Measurements from ENCODE around the gene AFF2.

AFF2 gene

GRCh38 chrX:148611993-148612392 is 111.6 kb downstream of the AFF2 start:
- H3K27me3 ChIP-seq (ENCODE audit: control insufficient read depth, insufficient read depth, low read length): no peaks in the 10 kb centered on the region

GRCh38 chrX:148612431-148612830 is 112.0 kb downstream of the AFF2 start:
- Histone ChIP-seq H3K27me3 (ENCODE audit: control insufficient read depth, insufficient read depth, low read length) (no peaks in the 10 kb centered on the region), H3K9ac (ENCODE audit: low read depth, low read length) (no peak overlapping the region), H3K27ac (ENCODE audit: low read depth, low read length) (no peak overlapping the region), H3K36me3 (ENCODE audit: control insufficient read depth, insufficient read depth, low read length) (no peaks in the 10 kb centered on the region), H3K4me1 (ENCODE audit: control insufficient read depth, insufficient read depth, low read length) (peaks cover 27% of the 10 kb centered on the region), H3K9me3 (ENCODE audit: control insufficient read depth, insufficient read depth, low read length) (no peaks in the 10 kb centered on the region), H3K4me3 (ENCODE audit: low read depth, low read length) (no peak overlapping the region)

More at GRCh38 chrX:148611993-148612392, 111.6 kb downstream of the AFF2 start:
- Histone ChIP-seq H3K36me3 (ENCODE audit: control insufficient read depth, insufficient read depth, low read length) (no peaks in the 10 kb centered on the region), H3K9me3 (ENCODE audit: control insufficient read depth, insufficient read depth, low read length) (no peaks in the 10 kb centered on the region), H3K4me1 (ENCODE audit: control insufficient read depth, insufficient read depth, low read length) (peaks cover 27% of the 10 kb centered on the region), H3K4me3 (ENCODE audit: low read depth, low read length) (no peak overlapping the region), H3K27ac (ENCODE audit: low read depth, low read length) (no peak overlapping the region), H3K9ac (ENCODE audit: low read depth, low read length) (no peak overlapping the region)

- Histone ChIP-seq H3K9me3 (ENCODE audit: control insufficient read depth, insufficient read depth, low read length) (no peaks in the 10 kb centered on the region), H3K9ac (ENCODE audit: low read depth, low read length) (no peak overlapping the region), H3K4me1 (ENCODE audit: control insufficient read depth, insufficient read depth, low read length) (peaks cover 27% of the 10 kb centered on the region), H3K36me3 (ENCODE audit: control insufficient read depth, insufficient read depth, low read length) (no peaks in the 10 kb centered on the region), H3K4me3 (ENCODE audit: low read depth, low read length) (no peak overlapping the region), H3K27me3 (ENCODE audit: control insufficient read depth, insufficient read depth, low read length) (no peaks in the 10 kb centered on the region), H3K27ac (ENCODE audit: low read depth, low read length) (no peak overlapping the region)
Measured at GRCh38 chrX:148613636-148614035, 113.2 kb downstream of the AFF2 start.

- peaks cover 16% of the 10 kb centered on the region for H3K4me1 ChIP-seq (ENCODE audit: control insufficient read depth, insufficient read depth, low read length)
- no peaks in the 10 kb centered on the region for H3K27me3 ChIP-seq (ENCODE audit: control insufficient read depth, insufficient read depth, low read length)
- H3K4me3 ChIP-seq (ENCODE audit: low read depth, low read length): no peak overlapping the region
- no peak overlapping the region for H3K9ac ChIP-seq (ENCODE audit: low read depth, low read length)
- H3K27ac ChIP-seq (ENCODE audit: low read depth, low read length): no peak overlapping the region
- H3K9me3 ChIP-seq (ENCODE audit: control insufficient read depth, insufficient read depth, low read length): no peaks in the 10 kb centered on the region
- no peaks in the 10 kb centered on the region for H3K36me3 ChIP-seq (ENCODE audit: control insufficient read depth, insufficient read depth, low read length)
Measured at GRCh38 chrX:148615491-148615890, 115.1 kb downstream of the AFF2 start.

- no peaks in the 10 kb centered on the region for H3K36me3 ChIP-seq (ENCODE audit: control insufficient read depth, insufficient read depth, low read length)
- H3K9me3 ChIP-seq (ENCODE audit: control insufficient read depth, insufficient read depth, low read length): no peaks in the 10 kb centered on the region
- H3K9ac ChIP-seq (ENCODE audit: low read depth, low read length): no peak overlapping the region
- H3K27me3 ChIP-seq (ENCODE audit: control insufficient read depth, insufficient read depth, low read length): no peaks in the 10 kb centered on the region
- peaks cover 14% of the 10 kb centered on the region for H3K4me1 ChIP-seq (ENCODE audit: control insufficient read depth, insufficient read depth, low read length)
- no peak overlapping the region for H3K27ac ChIP-seq (ENCODE audit: low read depth, low read length)
- H3K4me3 ChIP-seq (ENCODE audit: low read depth, low read length): no peak overlapping the region
Measured at GRCh38 chrX:148618470-148619445, 118.3 kb downstream of the AFF2 start.

- Histone ChIP-seq H3K36me3 (ENCODE audit: control insufficient read depth, insufficient read depth, low read length) (no peaks in the 10 kb centered on the region), H3K9me3 (ENCODE audit: control insufficient read depth, insufficient read depth, low read length) (no peaks in the 10 kb centered on the region), H3K4me1 (ENCODE audit: control insufficient read depth, insufficient read depth, low read length) (peaks cover 3% of the 10 kb centered on the region; the same call in 1 of the 2 replicates), H3K27ac (ENCODE audit: low read depth, low read length) (no peak overlapping the region), H3K27me3 (ENCODE audit: control insufficient read depth, insufficient read depth, low read length) (no peaks in the 10 kb centered on the region), H3K9ac (ENCODE audit: low read depth, low read length) (no peak overlapping the region), H3K4me3 (ENCODE audit: low read depth, low read length) (no peak overlapping the region)
Measured at GRCh38 chrX:148620023-148620422, 119.6 kb downstream of the AFF2 start.

- Histone ChIP-seq H3K4me3 (ENCODE audit: low read depth, low read length) (no peak overlapping the region), H3K9ac (ENCODE audit: low read depth, low read length) (no peak overlapping the region), H3K36me3 (ENCODE audit: control insufficient read depth, insufficient read depth, low read length) (no peaks in the 10 kb centered on the region), H3K9me3 (ENCODE audit: control insufficient read depth, insufficient read depth, low read length) (no peaks in the 10 kb centered on the region), H3K27ac (ENCODE audit: low read depth, low read length) (no peak overlapping the region), H3K27me3 (ENCODE audit: control insufficient read depth, insufficient read depth, low read length) (no peaks in the 10 kb centered on the region), H3K4me1 (ENCODE audit: control insufficient read depth, insufficient read depth, low read length) (no peaks in the 10 kb centered on the region)
Measured at GRCh38 chrX:148624951-148625474, 124.6 kb downstream of the AFF2 start.

GRCh38 chrX:148628621-148629020 is 128.2 kb downstream of the AFF2 start:
- Histone ChIP-seq H3K27me3 (ENCODE audit: control insufficient read depth, insufficient read depth, low read length) (no peaks in the 10 kb centered on the region), H3K27ac (ENCODE audit: low read depth, low read length) (no peak overlapping the region), H3K36me3 (ENCODE audit: control insufficient read depth, insufficient read depth, low read length) (no peaks in the 10 kb centered on the region), H3K4me1 (ENCODE audit: control insufficient read depth, insufficient read depth, low read length) (no peaks in the 10 kb centered on the region; the same call in 1 of the 2 replicates), H3K9ac (ENCODE audit: low read depth, low read length) (no peak overlapping the region), H3K4me3 (ENCODE audit: low read depth, low read length) (no peak overlapping the region), H3K9me3 (ENCODE audit: control insufficient read depth, insufficient read depth, low read length) (no peaks in the 10 kb centered on the region)

- Histone ChIP-seq H3K27me3 (ENCODE audit: control insufficient read depth, insufficient read depth, low read length) (no peaks in the 10 kb centered on the region), H3K4me1 (ENCODE audit: control insufficient read depth, insufficient read depth, low read length) (no peaks in the 10 kb centered on the region; the same call in 1 of the 2 replicates), H3K27ac (ENCODE audit: low read depth, low read length) (no peak overlapping the region), H3K4me3 (ENCODE audit: low read depth, low read length) (no peak overlapping the region), H3K9ac (ENCODE audit: low read depth, low read length) (no peak overlapping the region), H3K36me3 (ENCODE audit: control insufficient read depth, insufficient read depth, low read length) (no peaks in the 10 kb centered on the region), H3K9me3 (ENCODE audit: control insufficient read depth, insufficient read depth, low read length) (no peaks in the 10 kb centered on the region)
Measured at GRCh38 chrX:148629434-148629833, 129.0 kb downstream of the AFF2 start.

- no peaks in the 10 kb centered on the region for H3K36me3 ChIP-seq (ENCODE audit: control insufficient read depth, insufficient read depth, low read length)
- no peak overlapping the region for H3K27ac ChIP-seq (ENCODE audit: low read depth, low read length)
- H3K9me3 ChIP-seq (ENCODE audit: control insufficient read depth, insufficient read depth, low read length): no peaks in the 10 kb centered on the region
- H3K27me3 ChIP-seq (ENCODE audit: control insufficient read depth, insufficient read depth, low read length): no peaks in the 10 kb centered on the region
- no peak overlapping the region for H3K4me3 ChIP-seq (ENCODE audit: low read depth, low read length)
- H3K4me1 ChIP-seq (ENCODE audit: control insufficient read depth, insufficient read depth, low read length): no peaks in the 10 kb centered on the region; the same call in 1 of the 2 replicates
- no peak overlapping the region for H3K9ac ChIP-seq (ENCODE audit: low read depth, low read length)
Measured at GRCh38 chrX:148632444-148632843, 132.0 kb downstream of the AFF2 start.

- H3K9ac ChIP-seq (ENCODE audit: low read depth, low read length): no peak overlapping the region
- no peak overlapping the region for H3K27ac ChIP-seq (ENCODE audit: low read depth, low read length)
- no peaks in the 10 kb centered on the region; the same call in 1 of the 2 replicates for H3K4me1 ChIP-seq (ENCODE audit: control insufficient read depth, insufficient read depth, low read length)
- no peaks in the 10 kb centered on the region for H3K9me3 ChIP-seq (ENCODE audit: control insufficient read depth, insufficient read depth, low read length)
- no peaks in the 10 kb centered on the region for H3K27me3 ChIP-seq (ENCODE audit: control insufficient read depth, insufficient read depth, low read length)
- H3K4me3 ChIP-seq (ENCODE audit: low read depth, low read length): no peak overlapping the region
- no peaks in the 10 kb centered on the region for H3K36me3 ChIP-seq (ENCODE audit: control insufficient read depth, insufficient read depth, low read length)
Measured at GRCh38 chrX:148633218-148633908, 132.9 kb downstream of the AFF2 start.
